Neural progenitor cell (in vitro differentiated cells): ENCODE results near the gene UBE2L6. TPM values are rescaled to one million over a fixed set of nuclear protein-coding genes. Genes with fewer than 3 reads are reported as not detected.

ENCODE experiments used
- DNase-seq: peaks from one replicate; pipeline ENCODE4 v3.0.0-alpha.2; 2016; ENCODE audit warnings: low spot score
- H2AFZ ChIP-seq: fragments of 200-600 bp; sonication (generic); replicated peaks from 2 replicates; pipeline ENCODE4 v1.6.1; 2016; ENCODE audit warnings: antibody characterized with exemption
- H3F3A ChIP-seq: fragments of 200-600 bp; sonication (generic); 2 replicates; pipeline ENCODE4 v1.6.1; 2016; ENCODE audit warnings: antibody characterized with exemption, low read depth
- H3K27ac ChIP-seq: fragments of 200-600 bp; sonication (generic); 2 replicates; pipeline ENCODE4 v1.5.1; 2016; ENCODE audit warnings: mild to moderate bottlenecking
- H3K27me3 ChIP-seq: fragments of 200-600 bp; sonication (generic); 2 replicates; pipeline ENCODE4 v1.6.1; 2016; ENCODE audit warnings: mild to moderate bottlenecking, moderate library complexity
- H3K36me3 ChIP-seq: fragments of 200-600 bp; sonication (generic); 2 replicates; pipeline ENCODE4 v1.5.1; 2016
- H3K4me1 ChIP-seq: fragments of 200-600 bp; sonication (generic); 2 replicates; pipeline ENCODE4 v1.6.1; 2016; ENCODE audit warnings: mixed run types
- H3K4me2 ChIP-seq: fragments of 200-600 bp; sonication (generic); 2 replicates; pipeline ENCODE4 v1.6.1; 2016
- H3K4me3 ChIP-seq: fragments of 200-600 bp; sonication (generic); 2 replicates; pipeline ENCODE4 v1.5.1; 2016
- H3K79me2 ChIP-seq: fragments of 200-600 bp; sonication (generic); 2 replicates; pipeline ENCODE4 v1.6.1; 2016; ENCODE audit warnings: low read depth
- H3K9ac ChIP-seq: fragments of 200-600 bp; sonication (generic); 2 replicates; pipeline ENCODE4 v1.6.1; 2016
- H3K9me3 ChIP-seq: fragments of 200-600 bp; sonication (generic); 2 replicates; pipeline ENCODE4 v1.5.1; 2016; ENCODE audit warnings: low read depth
- H4K20me1 ChIP-seq: fragments of 200-600 bp; sonication (generic); 2 replicates; pipeline ENCODE4 v1.6.1; 2016; ENCODE audit warnings: low read depth
- H3K27ac Mint-ChIP-seq: 3 replicates; pipeline ENCODE4 v1.8.0; 2021; ENCODE audit warnings: mixed read lengths
- H3K27me3 Mint-ChIP-seq: 2 replicates; pipeline ENCODE4 v1.8.0; 2022; ENCODE audit warnings: low read depth, mild to moderate bottlenecking, inconsistent platforms, moderate library complexity, mixed read lengths; ENCODE audit not compliant: insufficient read depth
- H3K36me3 Mint-ChIP-seq: 3 replicates; pipeline ENCODE4 v1.8.0; 2021; ENCODE audit warnings: mixed read lengths
- H3K4me1 Mint-ChIP-seq: 3 replicates; pipeline ENCODE4 v1.8.0; 2021; ENCODE audit warnings: mixed read lengths
- H3K4me3 Mint-ChIP-seq: 3 replicates; pipeline ENCODE4 v1.8.0; 2021; ENCODE audit warnings: mild to moderate bottlenecking, moderate library complexity, mixed read lengths
- H3K9me3 Mint-ChIP-seq: 3 replicates; pipeline ENCODE4 v1.8.0; 2020; ENCODE audit warnings: mixed read lengths
- EZH2 ChIP-seq: fragments of 200-600 bp; sonication (generic); IDR thresholded peaks from 2 replicates; pipeline ENCODE4 v1.6.1; 2017; ENCODE audit warnings: antibody characterized with exemption, mild to moderate bottlenecking, moderate library complexity
- EZH2phosphoT487 ChIP-seq: fragments of 200-600 bp; sonication (generic); IDR thresholded peaks from 2 replicates; pipeline ENCODE4 v1.6.1; 2017; ENCODE audit warnings: antibody characterized with exemption
- total RNA-seq: library from RNA; depleted of rRNA; stranded (reverse); fragments of >200 nt; gene quantifications from 2 replicates; pipeline ENCODE4 v1.2.3, GENCODE V29; 2015; ENCODE audit warnings: low replicate concordance
- TF ChIP-seq, protein P1 (sequence below): fragments of 200-600 bp; sonication (generic); IDR thresholded peaks from 2 replicates; pipeline ENCODE4 v1.5.1; 2017; ENCODE audit warnings: antibody characterized with exemption, mild to moderate bottlenecking

The UBE2L6 gene
- total RNA-seq, 1 donor from 2014 or later, result 76.2 TPM

- H3K4me3 ChIP-seq, result peak overlapping the region; percentile 95
- H3K4me2 ChIP-seq, result peak overlapping the region; percentile 98
- Mint-ChIP-seq H3K27ac (peak overlapping the region; percentile 98), H3K4me3 (peak overlapping the region; percentile 99), H3K9me3 (no peaks in the 10 kb centered on the region), H3K4me1 (peaks cover 38% of the 10 kb centered on the region), H3K27me3 (peaks cover 5% of the 10 kb centered on the region), H3K36me3 (no peaks in the 10 kb centered on the region)
- peaks cover 31% of the 10 kb centered on the region for H3F3A ChIP-seq
- H3K79me2 ChIP-seq, result peaks cover 40% of the 10 kb centered on the region
- peak overlapping the region; percentile 88 for H3K27ac ChIP-seq
- no peaks in the 10 kb centered on the region for H3K36me3 ChIP-seq
- H4K20me1 ChIP-seq, result peaks cover 5% of the 10 kb centered on the region
- H3K9me3 ChIP-seq, result no peaks in the 10 kb centered on the region
- H3K27me3 ChIP-seq, result no peaks in the 10 kb centered on the region
- peaks cover 28% of the 10 kb centered on the region for H3K4me1 ChIP-seq
- H3K9ac ChIP-seq, result peak overlapping the region; percentile 77
- peak overlapping the region; percentile 75 for H2AFZ ChIP-seq
- no peak for DNase-seq
- TF ChIP-seq, protein P1, sequence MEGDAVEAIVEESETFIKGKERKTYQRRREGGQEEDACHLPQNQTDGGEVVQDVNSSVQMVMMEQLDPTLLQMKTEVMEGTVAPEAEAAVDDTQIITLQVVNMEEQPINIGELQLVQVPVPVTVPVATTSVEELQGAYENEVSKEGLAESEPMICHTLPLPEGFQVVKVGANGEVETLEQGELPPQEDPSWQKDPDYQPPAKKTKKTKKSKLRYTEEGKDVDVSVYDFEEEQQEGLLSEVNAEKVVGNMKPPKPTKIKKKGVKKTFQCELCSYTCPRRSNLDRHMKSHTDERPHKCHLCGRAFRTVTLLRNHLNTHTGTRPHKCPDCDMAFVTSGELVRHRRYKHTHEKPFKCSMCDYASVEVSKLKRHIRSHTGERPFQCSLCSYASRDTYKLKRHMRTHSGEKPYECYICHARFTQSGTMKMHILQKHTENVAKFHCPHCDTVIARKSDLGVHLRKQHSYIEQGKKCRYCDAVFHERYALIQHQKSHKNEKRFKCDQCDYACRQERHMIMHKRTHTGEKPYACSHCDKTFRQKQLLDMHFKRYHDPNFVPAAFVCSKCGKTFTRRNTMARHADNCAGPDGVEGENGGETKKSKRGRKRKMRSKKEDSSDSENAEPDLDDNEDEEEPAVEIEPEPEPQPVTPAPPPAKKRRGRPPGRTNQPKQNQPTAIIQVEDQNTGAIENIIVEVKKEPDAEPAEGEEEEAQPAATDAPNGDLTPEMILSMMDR, result no peak
- TF ChIP-seq EZH2 (no peak), EZH2phosphoT487 (no peak)
These were observed 876 bp upstream of the UBE2L6 start for GRCh38 chr11:57568330-57568766.

- Mint-ChIP-seq H3K36me3 (no peaks in the 10 kb centered on the region), H3K27ac (peak overlapping the region; percentile 78), H3K27me3 (peaks cover 5% of the 10 kb centered on the region), H3K9me3 (no peaks in the 10 kb centered on the region), H3K4me3 (peak overlapping the region; percentile 99), H3K4me1 (peaks cover 36% of the 10 kb centered on the region)
- Histone ChIP-seq H3K9me3 (no peaks in the 10 kb centered on the region), H3K4me3 (peak overlapping the region; percentile 95), H3K4me1 (peaks cover 27% of the 10 kb centered on the region), H4K20me1 (peaks cover 14% of the 10 kb centered on the region), H3K27me3 (no peaks in the 10 kb centered on the region), H3K36me3 (no peaks in the 10 kb centered on the region), H3F3A (peaks cover 31% of the 10 kb centered on the region), H3K79me2 (peaks cover 53% of the 10 kb centered on the region), H3K27ac (no peak overlapping the region), H3K9ac (peak overlapping the region; percentile 77), H3K4me2 (peak overlapping the region; percentile 98), H2AFZ (peak overlapping the region; percentile 75)
- no peak for DNase-seq
- TF ChIP-seq EZH2, result no peak
- no peak for TF ChIP-seq EZH2phosphoT487
- TF ChIP-seq, protein P1, result no peak
These were observed 462 bp downstream of the UBE2L6 start for GRCh38 chr11:57566905-57567514.

- DNase-seq, result no peak
- no peaks in the 10 kb centered on the region for H3K9me3 Mint-ChIP-seq
- TF ChIP-seq, protein P1, result no peak
- TF ChIP-seq EZH2, result no peak
- TF ChIP-seq EZH2phosphoT487, result no peak
- Histone ChIP-seq H3K36me3 (no peaks in the 10 kb centered on the region), H3K4me3 (peak overlapping the region; percentile 95), H3K9ac (no peak overlapping the region), H2AFZ (no peak overlapping the region), H4K20me1 (peaks cover 22% of the 10 kb centered on the region), H3K9me3 (no peaks in the 10 kb centered on the region), H3F3A (peaks cover 31% of the 10 kb centered on the region), H3K79me2 (peaks cover 61% of the 10 kb centered on the region), H3K27me3 (no peaks in the 10 kb centered on the region), H3K4me2 (peak overlapping the region; percentile 98), H3K27ac (no peak overlapping the region), H3K4me1 (peaks cover 27% of the 10 kb centered on the region)
- H3K27ac Mint-ChIP-seq, result peak overlapping the region; percentile 50
- H3K4me1 Mint-ChIP-seq, result peaks cover 36% of the 10 kb centered on the region
- peak overlapping the region; percentile 99 for H3K4me3 Mint-ChIP-seq
- H3K27me3 Mint-ChIP-seq, result peaks cover 5% of the 10 kb centered on the region
- no peaks in the 10 kb centered on the region for H3K36me3 Mint-ChIP-seq
These were observed 1.2 kb downstream of the UBE2L6 start for GRCh38 chr11:57566005-57566904.
